Fibroblast of mammary gland (primary cell): ENCODE data around the gene RAI14.
A peak's percentile ranks its signal among the peaks of the same experiment; 100 is the strongest.

Source experiments
- DNase-seq: peaks from one replicate; pipeline ENCODE4 v3.0.0-alpha.2; 2010; ENCODE audit warnings: low read depth
- H3K4me3 ChIP-seq: 2 replicates; pipeline ENCODE4 v1.5.1; 2011; ENCODE audit warnings: low read depth, mild to moderate bottlenecking, low read length, moderate library complexity; ENCODE audit not compliant: control insufficient read depth
- TF ChIP-seq, protein P1 (sequence below): conservative IDR thresholded peaks from 2 replicates; pipeline ENCODE4 v1.5.1; 2011; ENCODE audit warnings: low read depth, low read length, inconsistent platforms; ENCODE audit not compliant: control insufficient read depth, insufficient read depth

RAI14 gene

DNA sequence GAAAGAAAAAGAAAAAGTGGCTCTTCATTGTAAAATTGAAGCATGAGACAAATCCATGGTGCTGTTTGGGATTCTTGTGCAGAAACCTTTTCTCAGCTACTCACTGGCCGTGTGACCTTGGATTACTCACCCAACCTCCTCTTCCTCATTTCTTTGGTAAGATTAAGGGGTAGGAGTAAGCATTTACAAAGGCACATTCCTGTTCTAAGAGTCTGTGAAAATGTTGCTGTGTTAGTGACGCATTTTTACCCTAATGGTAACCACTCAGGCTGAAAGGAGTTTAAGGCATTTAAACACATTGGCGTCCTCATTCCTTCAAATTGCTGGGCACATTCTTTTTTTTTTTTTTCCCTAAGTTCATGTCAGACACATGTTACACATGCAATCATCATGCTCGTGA, 4.3 kb downstream of the RAI14 start:
- peak; percentile 96 for DNase-seq
- TF ChIP-seq, protein P1, sequence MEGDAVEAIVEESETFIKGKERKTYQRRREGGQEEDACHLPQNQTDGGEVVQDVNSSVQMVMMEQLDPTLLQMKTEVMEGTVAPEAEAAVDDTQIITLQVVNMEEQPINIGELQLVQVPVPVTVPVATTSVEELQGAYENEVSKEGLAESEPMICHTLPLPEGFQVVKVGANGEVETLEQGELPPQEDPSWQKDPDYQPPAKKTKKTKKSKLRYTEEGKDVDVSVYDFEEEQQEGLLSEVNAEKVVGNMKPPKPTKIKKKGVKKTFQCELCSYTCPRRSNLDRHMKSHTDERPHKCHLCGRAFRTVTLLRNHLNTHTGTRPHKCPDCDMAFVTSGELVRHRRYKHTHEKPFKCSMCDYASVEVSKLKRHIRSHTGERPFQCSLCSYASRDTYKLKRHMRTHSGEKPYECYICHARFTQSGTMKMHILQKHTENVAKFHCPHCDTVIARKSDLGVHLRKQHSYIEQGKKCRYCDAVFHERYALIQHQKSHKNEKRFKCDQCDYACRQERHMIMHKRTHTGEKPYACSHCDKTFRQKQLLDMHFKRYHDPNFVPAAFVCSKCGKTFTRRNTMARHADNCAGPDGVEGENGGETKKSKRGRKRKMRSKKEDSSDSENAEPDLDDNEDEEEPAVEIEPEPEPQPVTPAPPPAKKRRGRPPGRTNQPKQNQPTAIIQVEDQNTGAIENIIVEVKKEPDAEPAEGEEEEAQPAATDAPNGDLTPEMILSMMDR: no peak
- H3K4me3 ChIP-seq: no peak overlapping the region

DNA sequence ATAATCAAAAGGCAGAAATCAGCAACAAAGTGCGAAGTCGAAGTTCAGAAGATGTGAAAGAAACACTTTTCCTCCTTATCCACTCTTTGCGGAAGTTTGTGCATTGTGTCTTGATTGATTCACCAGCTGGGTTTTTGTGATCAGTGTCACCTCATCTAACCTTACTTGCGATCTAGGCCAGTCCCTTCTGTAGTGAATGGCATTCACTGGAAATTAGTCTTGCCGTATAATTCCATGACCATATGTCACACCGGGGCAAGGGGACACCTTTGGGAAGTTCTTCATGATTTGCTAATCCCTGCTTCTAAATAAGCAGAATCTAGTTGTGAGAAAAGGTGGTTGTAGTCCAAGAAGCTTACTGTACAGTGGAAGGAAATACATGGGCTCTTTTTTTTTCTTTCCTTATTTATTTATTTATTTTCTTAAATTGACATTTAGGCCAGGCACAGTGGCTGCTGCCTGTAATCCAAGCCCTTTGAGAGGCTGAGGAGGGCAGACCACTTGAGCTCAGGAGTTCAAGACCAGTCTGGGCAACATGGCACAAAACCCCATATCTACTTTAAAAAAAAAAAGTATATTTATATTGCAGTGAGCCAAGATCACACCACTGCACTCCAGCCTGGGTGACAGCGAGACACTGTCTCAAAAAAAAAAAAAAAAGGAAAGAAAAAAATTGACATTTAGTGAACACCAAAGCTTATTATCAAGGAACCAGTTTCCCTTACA, 7.8 kb downstream of the RAI14 start:
- TF ChIP-seq, protein P1: no peak
- DNase-seq: no peak
- no peak overlapping the region for H3K4me3 ChIP-seq

DNA sequence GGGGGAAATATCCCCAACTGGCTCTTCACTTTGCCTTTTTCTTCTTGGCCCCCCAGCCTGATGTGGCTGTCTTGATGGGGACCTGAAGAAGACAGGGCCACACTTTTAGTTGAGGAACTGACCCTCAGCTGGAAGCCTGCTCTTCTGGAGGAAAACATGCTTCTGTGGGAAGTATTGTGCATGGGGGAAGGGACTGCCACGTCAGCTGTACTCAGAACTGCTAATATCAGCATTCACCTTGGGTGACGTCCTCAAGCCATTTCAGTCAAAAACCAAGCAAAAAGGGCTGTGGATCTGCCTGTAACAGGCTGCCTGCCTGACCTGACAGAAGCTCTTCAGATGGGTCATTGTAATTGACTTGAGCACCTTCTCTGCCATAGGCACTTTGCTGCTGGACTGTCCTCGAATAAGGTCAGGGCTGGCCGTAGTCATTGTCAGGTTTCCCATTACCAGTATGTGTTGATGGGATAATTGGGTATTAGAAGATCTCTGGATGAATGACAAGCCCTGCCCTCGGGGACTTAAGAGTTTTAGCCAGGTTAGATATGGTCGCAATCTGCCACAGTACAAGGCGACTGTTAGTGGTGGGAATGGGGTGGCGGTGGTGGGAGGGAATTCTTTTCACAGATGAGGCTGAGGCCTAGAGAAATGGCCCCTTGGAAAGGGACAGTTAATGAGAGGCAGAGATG, 10.4 kb downstream of the RAI14 start:
- H3K4me3 ChIP-seq: no peak overlapping the region
- TF ChIP-seq, protein P1: no peak
- DNase-seq: no peak

DNA sequence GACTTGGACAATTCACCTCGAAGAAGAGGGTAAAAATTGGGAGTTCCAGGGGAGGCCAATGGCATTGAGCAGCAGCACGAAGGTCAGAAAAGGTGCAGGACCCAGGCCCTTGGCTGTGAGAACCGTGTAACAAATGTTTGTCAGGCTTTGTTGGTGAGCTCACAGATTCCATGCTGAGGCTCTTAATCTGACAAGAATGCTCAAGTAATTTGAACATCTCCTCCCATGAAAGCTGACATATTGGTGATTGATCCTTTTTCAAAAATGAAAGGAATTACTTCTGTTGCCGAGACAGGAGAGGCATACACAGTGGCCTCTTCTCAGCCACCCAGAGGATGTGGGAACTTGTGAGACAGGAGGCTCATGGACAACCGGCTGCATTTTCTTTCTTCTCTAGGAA, 11.6 kb downstream of the RAI14 start:
- no peak for DNase-seq
- H3K4me3 ChIP-seq: no peak overlapping the region
- TF ChIP-seq, protein P1: no peak

DNA sequence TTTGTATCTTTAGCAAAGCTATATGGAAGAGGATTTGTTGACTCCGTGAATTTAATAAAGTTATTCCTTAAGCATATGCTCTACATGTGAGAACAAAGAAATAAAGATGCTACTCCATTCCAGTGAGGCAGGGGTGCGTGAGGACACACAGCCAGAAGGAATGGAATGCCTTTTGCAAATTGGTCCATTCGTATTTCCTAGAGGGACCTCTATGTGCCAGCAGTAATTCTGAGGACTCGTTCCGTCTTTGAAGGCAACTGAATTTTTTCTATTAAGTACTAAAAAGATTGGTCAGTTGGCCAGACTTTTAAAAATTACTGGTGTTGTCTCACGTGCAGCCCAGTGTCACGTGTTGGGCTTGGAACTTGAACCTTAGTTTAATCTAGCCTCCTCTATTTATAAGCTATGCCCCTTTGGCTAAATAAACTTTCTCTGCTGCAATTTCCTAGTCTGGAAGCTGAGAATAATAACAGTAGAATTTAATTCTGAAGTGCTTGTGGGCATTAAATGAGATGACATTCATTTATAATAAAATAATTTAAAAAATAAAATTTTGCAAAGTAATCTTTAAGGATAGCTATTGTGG, 13.9 kb downstream of the RAI14 start:
- TF ChIP-seq, protein P1: no peak
- no peak for DNase-seq
- no peak overlapping the region for H3K4me3 ChIP-seq

DNA sequence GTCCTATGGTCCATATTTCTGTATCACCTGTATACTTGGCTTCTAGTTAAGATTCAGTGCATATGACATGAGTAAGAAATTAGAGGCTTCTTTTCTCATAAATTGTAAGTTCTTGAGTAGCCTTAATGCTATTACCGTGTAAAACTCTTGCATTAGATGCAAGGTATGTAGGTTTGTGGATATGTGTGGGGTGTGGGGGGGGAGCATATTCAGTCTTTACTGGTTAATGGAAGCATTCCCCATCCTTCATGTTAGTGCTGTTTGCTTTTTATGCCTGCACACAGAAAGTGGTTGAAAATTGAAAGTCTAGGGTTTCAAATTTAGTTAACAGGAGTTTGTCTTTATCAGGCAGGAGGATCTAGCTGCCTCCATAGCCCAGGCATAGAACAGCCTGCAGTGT, 16.1 kb downstream of the RAI14 start:
- H3K4me3 ChIP-seq: no peak overlapping the region
- no peak for DNase-seq
- TF ChIP-seq, protein P1: no peak
